Glutamatergic neuron (in vitro differentiated cells): ENCODE measurements around the gene ZC3H10. TPM values are rescaled to one million over a fixed set of nuclear protein-coding genes. Genes with fewer than 3 reads are reported as not detected.

Experiments
- DNase-seq: peaks from one replicate; pipeline ENCODE4 v3.0.0; 2022
- H3K27ac Mint-ChIP-seq: one replicate; pipeline ENCODE4 v1.8.0; 2020; ENCODE audit warnings: mild to moderate bottlenecking, mixed read lengths, inconsistent platforms; ENCODE audit not compliant: unreplicated experiment
- H3K27me3 Mint-ChIP-seq: one replicate; pipeline ENCODE4 v1.8.0; 2020; ENCODE audit warnings: mild to moderate bottlenecking, moderate library complexity, mixed read lengths, inconsistent platforms; ENCODE audit not compliant: unreplicated experiment
- H3K36me3 Mint-ChIP-seq: one replicate; pipeline ENCODE4 v1.8.0; 2020; ENCODE audit warnings: mild to moderate bottlenecking, mixed read lengths, inconsistent platforms; ENCODE audit not compliant: unreplicated experiment
- H3K4me1 Mint-ChIP-seq: one replicate; pipeline ENCODE4 v1.8.0; 2020; ENCODE audit warnings: mild to moderate bottlenecking, low read depth, mixed read lengths, inconsistent platforms; ENCODE audit not compliant: unreplicated experiment
- H3K4me3 Mint-ChIP-seq: one replicate; pipeline ENCODE4 v1.8.0; 2020; ENCODE audit warnings: mild to moderate bottlenecking, mixed read lengths, inconsistent platforms; ENCODE audit not compliant: unreplicated experiment
- H3K9me3 Mint-ChIP-seq: one replicate; pipeline ENCODE4 v1.8.0; 2020; ENCODE audit warnings: mild to moderate bottlenecking, moderate library complexity, mixed read lengths, inconsistent platforms; ENCODE audit not compliant: unreplicated experiment
- total RNA-seq: library from RNA; stranded (reverse); fragmentation: NEBNext Ultra II Directional; extraction: Animal tissue kit (Norgen Biotek cat#: 25700); gene quantifications from one replicate; pipeline ENCODE4 v1.2.1, GENCODE V29; 2021; ENCODE audit not compliant: unreplicated experiment
- TF ChIP-seq, protein P1 (sequence below): fragments of 200-600 bp; sonication (generic); IDR thresholded peaks from one replicate; pipeline ENCODE4 v1.5.0; 2021; ENCODE audit not compliant: partially characterized antibody, unreplicated experiment

The ZC3H10 gene
- total RNA-seq, 1 donor from 2014 or later: 11.1 TPM

DNA sequence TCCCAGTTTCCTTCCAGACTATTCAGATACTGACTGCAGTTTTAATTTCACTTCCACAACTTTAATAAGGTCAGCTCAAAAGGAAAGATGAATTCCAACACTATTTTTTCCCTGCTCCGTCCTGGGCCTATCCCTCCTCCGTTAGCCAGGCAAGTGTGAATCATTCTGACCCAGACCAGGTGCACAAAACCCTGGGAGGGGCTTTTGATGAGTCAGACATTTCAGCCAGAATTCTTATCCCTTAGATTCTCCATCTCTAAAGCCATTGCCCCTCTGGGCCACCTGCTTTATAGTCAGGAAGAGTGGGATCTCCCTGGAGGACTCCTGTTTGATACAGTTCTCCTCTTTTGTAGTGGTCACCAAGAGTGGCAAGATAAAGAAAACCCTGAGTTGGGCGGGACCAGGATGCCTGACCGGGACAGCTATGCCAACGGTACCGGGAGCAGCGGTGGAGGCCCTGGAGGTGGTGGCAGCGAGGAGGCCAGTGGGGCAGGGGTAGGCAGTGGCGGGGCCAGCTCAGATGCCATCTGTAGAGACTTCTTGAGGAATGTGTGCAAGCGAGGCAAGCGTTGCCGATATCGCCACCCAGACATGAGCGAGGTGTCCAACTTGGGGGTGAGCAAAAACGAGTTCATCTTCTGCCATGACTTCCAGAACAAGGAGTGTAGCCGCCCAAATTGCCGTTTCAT lies 2.2 kb downstream of the ZC3H10 start:
- no peak for DNase-seq
- Mint-ChIP-seq H3K9me3 (peaks cover 17% of the 10 kb centered on the region), H3K27me3 (peaks cover 15% of the 10 kb centered on the region), H3K4me1 (peaks cover 18% of the 10 kb centered on the region), H3K36me3 (no peaks in the 10 kb centered on the region), H3K4me3 (peak overlapping the region; percentile 46), H3K27ac (no peak overlapping the region)
- TF ChIP-seq, protein P1, sequence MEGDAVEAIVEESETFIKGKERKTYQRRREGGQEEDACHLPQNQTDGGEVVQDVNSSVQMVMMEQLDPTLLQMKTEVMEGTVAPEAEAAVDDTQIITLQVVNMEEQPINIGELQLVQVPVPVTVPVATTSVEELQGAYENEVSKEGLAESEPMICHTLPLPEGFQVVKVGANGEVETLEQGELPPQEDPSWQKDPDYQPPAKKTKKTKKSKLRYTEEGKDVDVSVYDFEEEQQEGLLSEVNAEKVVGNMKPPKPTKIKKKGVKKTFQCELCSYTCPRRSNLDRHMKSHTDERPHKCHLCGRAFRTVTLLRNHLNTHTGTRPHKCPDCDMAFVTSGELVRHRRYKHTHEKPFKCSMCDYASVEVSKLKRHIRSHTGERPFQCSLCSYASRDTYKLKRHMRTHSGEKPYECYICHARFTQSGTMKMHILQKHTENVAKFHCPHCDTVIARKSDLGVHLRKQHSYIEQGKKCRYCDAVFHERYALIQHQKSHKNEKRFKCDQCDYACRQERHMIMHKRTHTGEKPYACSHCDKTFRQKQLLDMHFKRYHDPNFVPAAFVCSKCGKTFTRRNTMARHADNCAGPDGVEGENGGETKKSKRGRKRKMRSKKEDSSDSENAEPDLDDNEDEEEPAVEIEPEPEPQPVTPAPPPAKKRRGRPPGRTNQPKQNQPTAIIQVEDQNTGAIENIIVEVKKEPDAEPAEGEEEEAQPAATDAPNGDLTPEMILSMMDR: no peak

DNA sequence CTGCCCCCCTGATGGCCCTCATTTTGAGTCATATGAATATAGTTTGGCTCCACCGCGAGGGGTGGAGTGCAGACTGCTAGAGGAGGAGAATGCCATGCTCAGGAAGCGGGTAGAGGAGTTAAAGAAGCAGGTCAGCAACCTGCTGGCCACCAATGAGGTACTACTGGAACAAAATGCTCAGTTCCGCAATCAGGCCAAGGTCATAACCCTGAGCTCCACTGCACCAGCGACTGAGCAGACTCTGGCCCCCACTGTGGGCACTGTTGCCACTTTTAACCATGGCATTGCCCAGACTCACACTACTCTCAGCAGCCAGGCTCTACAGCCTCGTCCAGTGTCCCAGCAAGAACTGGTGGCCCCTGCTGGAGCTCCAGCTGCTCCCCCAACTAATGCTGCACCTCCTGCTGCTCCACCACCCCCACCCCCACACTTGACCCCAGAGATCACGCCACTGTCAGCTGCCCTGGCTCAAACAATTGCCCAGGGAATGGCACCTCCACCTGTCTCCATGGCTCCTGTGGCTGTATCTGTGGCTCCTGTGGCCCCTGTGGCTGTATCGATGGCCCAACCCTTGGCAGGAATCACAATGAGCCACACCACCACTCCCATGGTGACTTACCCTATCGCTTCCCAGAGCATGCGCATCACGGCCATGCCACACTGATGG lies 3.3 kb downstream of the ZC3H10 start:
- Mint-ChIP-seq H3K36me3 (no peaks in the 10 kb centered on the region), H3K27me3 (peaks cover 13% of the 10 kb centered on the region), H3K27ac (no peak overlapping the region), H3K4me1 (peaks cover 18% of the 10 kb centered on the region), H3K4me3 (no peak overlapping the region), H3K9me3 (peaks cover 15% of the 10 kb centered on the region)
- TF ChIP-seq, protein P1: no peak
- no peak for DNase-seq

DNA sequence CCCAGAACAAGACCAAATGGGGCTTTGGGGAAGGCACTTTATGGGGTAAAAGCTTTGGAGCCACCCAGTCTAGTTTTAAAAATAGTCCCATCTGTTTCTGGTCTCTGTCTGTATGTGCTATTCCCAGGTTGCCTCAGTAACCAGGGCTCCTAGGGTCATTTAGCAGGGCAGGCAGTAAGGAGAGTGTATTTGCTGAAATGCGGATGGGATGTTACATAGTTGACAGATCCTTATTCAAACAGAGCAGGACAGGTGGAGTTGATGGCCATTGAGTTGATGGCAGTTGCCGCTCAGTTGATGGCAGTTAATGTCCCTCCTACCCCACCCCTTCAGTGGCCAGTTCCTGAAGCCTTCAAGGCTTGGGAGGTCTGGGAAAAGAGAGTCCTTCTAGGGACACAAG lies 4.6 kb downstream of the ZC3H10 start:
- TF ChIP-seq, protein P1: no peak
- Mint-ChIP-seq H3K9me3 (peaks cover 11% of the 10 kb centered on the region), H3K4me1 (peaks cover 25% of the 10 kb centered on the region), H3K27ac (no peak overlapping the region), H3K4me3 (no peak overlapping the region), H3K27me3 (peaks cover 11% of the 10 kb centered on the region), H3K36me3 (no peaks in the 10 kb centered on the region)
- DNase-seq: no peak

DNA sequence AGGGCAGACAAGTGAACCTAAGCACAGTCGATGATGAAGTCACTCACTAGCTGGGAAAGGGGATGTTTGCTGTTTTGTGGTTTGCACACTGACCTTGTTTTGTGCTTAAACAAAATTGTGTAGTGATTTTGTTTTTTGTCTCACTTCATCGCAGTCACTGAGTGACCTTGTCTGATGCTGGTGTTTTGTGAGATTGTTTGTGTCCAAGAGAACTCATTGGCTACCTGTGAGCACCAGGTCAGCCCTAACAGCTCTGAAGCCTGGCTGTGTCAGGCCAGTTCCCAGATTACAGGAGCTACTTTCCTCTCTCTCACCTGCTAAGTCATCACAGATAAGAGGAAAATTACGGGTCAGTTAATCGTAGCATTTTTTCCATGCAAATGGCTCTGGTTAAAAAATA lies 6.1 kb downstream of the ZC3H10 start:
- no peak overlapping the region for H3K27ac Mint-ChIP-seq
- peaks cover 14% of the 10 kb centered on the region for H3K9me3 Mint-ChIP-seq
- DNase-seq: no peak
- peaks cover 13% of the 10 kb centered on the region for H3K27me3 Mint-ChIP-seq
- H3K4me3 Mint-ChIP-seq: peak overlapping the region; percentile 7
- no peaks in the 10 kb centered on the region for H3K36me3 Mint-ChIP-seq
- peaks cover 15% of the 10 kb centered on the region for H3K4me1 Mint-ChIP-seq
- TF ChIP-seq, protein P1: no peak

DNA sequence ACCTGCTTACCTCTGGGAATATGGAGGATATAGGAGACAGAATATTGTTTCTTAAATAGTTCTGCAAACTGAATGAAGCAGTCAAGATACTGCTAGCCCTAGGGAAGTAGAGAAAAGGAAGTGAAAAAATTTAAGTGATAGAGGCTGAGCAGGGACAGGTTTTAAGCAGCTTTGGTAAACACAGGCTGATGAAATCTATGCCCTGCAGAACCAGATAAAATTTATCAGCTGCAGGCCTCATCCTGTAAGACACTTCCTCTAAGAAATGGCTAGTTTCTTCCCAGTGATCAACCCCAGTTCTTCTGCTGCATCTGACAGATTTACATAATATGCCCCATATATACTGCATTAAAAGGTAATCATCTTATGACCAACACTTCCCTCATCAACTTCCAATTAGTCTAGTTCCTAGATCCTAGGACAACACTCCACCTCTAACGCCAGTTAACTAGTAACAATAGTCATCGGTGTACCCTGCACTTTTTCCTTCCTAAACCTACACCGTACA lies 8.7 kb downstream of the ZC3H10 start:
- H3K27me3 Mint-ChIP-seq: peaks cover 13% of the 10 kb centered on the region
- TF ChIP-seq, protein P1: no peak
- no peaks in the 10 kb centered on the region for H3K36me3 Mint-ChIP-seq
- no peak for DNase-seq
- H3K4me1 Mint-ChIP-seq: peaks cover 15% of the 10 kb centered on the region
- peak overlapping the region; percentile 58 for H3K4me3 Mint-ChIP-seq
- H3K27ac Mint-ChIP-seq: peak overlapping the region; percentile 57
- H3K9me3 Mint-ChIP-seq: peaks cover 12% of the 10 kb centered on the region
